Small intestine (tissue), 7 donors: ENCODE results near the gene ADGB. TPM values are rescaled to one million over a fixed set of nuclear protein-coding genes. Genes with fewer than 3 reads are reported as not detected.
A peak's percentile ranks its signal among the peaks of the same experiment; 100 is the strongest.
"Not testable (repeated sequence)": the region's sequence is repeated elsewhere in the genome, so short reads cannot be mapped to it uniquely, and the experiment has no call there.

Experiments used
- DNase-seq, 2 donors: peaks; one replicate each; pipeline versions ENCODE4 v3.0.0 to v3.0.0-alpha.2; 2013
- FAIRE-seq: peaks from 2 replicates; lab custom pipeline; 2012; peaks lifted over from hg19 to GRCh38; lab: Jason Lieb, UNC
- H3K27ac ChIP-seq, 3 donors: one replicate each; pipeline ENCODE4 v1.5.1; 2013; ENCODE audit warnings: low read length in 2 of 3, mild to moderate bottlenecking in 2 of 3, control low read depth in 1 of 3, inconsistent platforms in 1 of 3, low read depth in 1 of 3, moderate library complexity in 1 of 3
- H3K27me3 ChIP-seq, 3 donors: one replicate each; pipeline ENCODE4 v1.6.1; 2013; ENCODE audit warnings: low read length in 3 of 3, inconsistent platforms in 1 of 3; ENCODE audit not compliant: control insufficient read depth in 3 of 3, insufficient read depth in 3 of 3
- H3K36me3 ChIP-seq, 3 donors: one replicate each; pipeline ENCODE4 v1.6.1; 2013; ENCODE audit warnings: low read length in 3 of 3, inconsistent platforms in 1 of 3, low read depth in 1 of 3, mild to moderate bottlenecking in 1 of 3, moderate library complexity in 1 of 3; ENCODE audit not compliant: control insufficient read depth in 3 of 3, insufficient read depth in 2 of 3
- H3K4me1 ChIP-seq, 3 donors: one replicate each; pipeline ENCODE4 v1.6.1; 2013; ENCODE audit warnings: low read length in 2 of 3, inconsistent platforms in 1 of 3, low read depth in 1 of 3, mild to moderate bottlenecking in 1 of 3, moderate library complexity in 1 of 3; ENCODE audit not compliant: control insufficient read depth in 3 of 3, insufficient read depth in 2 of 3
- H3K4me3 ChIP-seq, 3 donors: one replicate each; pipeline ENCODE4 v1.5.1; 2013; ENCODE audit warnings: low read length in 3 of 3, control low read depth in 1 of 3, inconsistent platforms in 1 of 3, low read depth in 1 of 3, mild to moderate bottlenecking in 1 of 3, moderate library complexity in 1 of 3
- H3K9me3 ChIP-seq, 2 donors: one replicate each; pipeline ENCODE4 v1.6.1; 2013; ENCODE audit warnings: low read depth in 1 of 2, low read length in 1 of 2; ENCODE audit not compliant: control insufficient read depth in 2 of 2, insufficient read depth in 1 of 2
- WGBS, 3 donors: extraction: QIAGEN DNeasy Blood & Tissue Kit; methylation state at CpG; one replicate each; pipeline ENCODE4 v1.1.7; 2013; 5-methylcytosine and 5-hydroxymethylcytosine counted together
- polyA plus RNA-seq, 4 donors: library from polyadenylated mRNA; stranded (reverse) in 3 of 4; unstranded in 1 of 4; fragments of 200-250 nt in 3 of 4; fragments of 120-200 nt in 1 of 4; gene quantifications; one replicate each; pipeline versions ENCODE4 v1.2.1 to v1.2.3, GENCODE V29; 2013
- donor health status: healthy with polysubstance abuse.
- donor health status: control.
- donor health status: control.
- donor health status: Bipolar disorder and iron deficiency.
- donor health status: healthy.

ADGB gene
- polyA plus RNA-seq, 4 donors: under 0.01 TPM; not detected in 3

DNA sequence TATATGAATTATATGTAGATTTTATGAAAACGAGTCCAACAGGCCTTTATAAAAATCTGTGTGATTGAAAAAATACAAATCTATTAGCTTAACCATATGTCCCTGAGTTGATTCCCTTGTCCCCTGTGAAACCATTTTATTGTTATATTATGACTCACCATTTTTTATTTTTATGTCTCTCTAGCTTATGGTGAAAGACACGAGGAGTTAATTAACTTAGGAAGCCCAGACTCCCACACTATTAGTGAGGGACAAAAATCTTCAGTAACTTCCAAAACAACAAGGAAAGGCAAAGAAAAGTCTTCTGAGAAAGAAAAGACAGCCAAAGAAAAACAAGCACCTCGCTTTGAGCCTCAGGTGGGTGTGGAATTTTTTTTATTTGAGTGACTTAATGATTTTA lies 183.1 kb downstream of the ADGB start:
- WGBS, 3 donors: 65 to 80% (median 66%) methylated on average over 3 of the region's 3 CpGs

GRCh38 chr6:146785001-146785585 lies 186.3 kb downstream of the ADGB start:
- WGBS, 3 donors: 46 to 61% (median 55%) methylated on average over 5 of the region's 5 CpGs
- no peaks in the 10 kb centered on the region for H3K27me3 ChIP-seq
- no peaks in the 10 kb centered on the region for H3K36me3 ChIP-seq
- H3K27ac ChIP-seq: no peak overlapping the region
- H3K4me3 ChIP-seq: no peak overlapping the region
- FAIRE-seq (no peak), DNase-seq (peak; percentile 24 to 25)
- no peaks in the 10 kb centered on the region for H3K4me1 ChIP-seq
- H3K9me3 ChIP-seq: no peaks in the 10 kb centered on the region

More for the DNA sequence above, 183.1 kb downstream of the ADGB start:
- Histone ChIP-seq H3K9me3 (no peaks in the 10 kb centered on the region), H3K4me1 (no peaks in the 10 kb centered on the region), H3K27me3 (peaks cover 0 to 5% (median 0%) of the 10 kb centered on the region in 3 donors), H3K4me3 (no peak overlapping the region), H3K36me3 (no peaks in the 10 kb centered on the region), H3K27ac (no peak overlapping the region)
- no peak for FAIRE-seq
- no peak for DNase-seq

- Histone ChIP-seq H3K27ac (no peak overlapping the region), H3K36me3 (no peaks in the 10 kb centered on the region), H3K4me3 (no peak overlapping the region), H3K4me1 (no peaks in the 10 kb centered on the region), H3K9me3 (peaks cover 0 to 11% of the 10 kb centered on the region in 2 donors), H3K27me3 (no peaks in the 10 kb centered on the region)
- WGBS, 3 donors: 56 to 83% (median 79%) methylated on average over 5 of the region's 5 CpGs
- FAIRE-seq (no peak), DNase-seq (no peak)
Measured at GRCh38 chr6:146787876-146788508, 189.2 kb downstream of the ADGB start.

GRCh38 chr6:146790561-146791091 lies 191.9 kb downstream of the ADGB start:
- H3K27ac ChIP-seq: no peak overlapping the region
- peaks cover 0 to 14% of the 10 kb centered on the region in 2 donors for H3K9me3 ChIP-seq
- no peaks in the 10 kb centered on the region for H3K27me3 ChIP-seq
- FAIRE-seq (no peak), DNase-seq (no peak)
- no peaks in the 10 kb centered on the region for H3K36me3 ChIP-seq
- no peak overlapping the region for H3K4me3 ChIP-seq
- WGBS, 3 donors: 85 to 92% (median 85%) methylated on average over 4 of the region's 4 CpGs
- H3K4me1 ChIP-seq: no peaks in the 10 kb centered on the region

- 58 to 71% (median 63%) methylated on average over 4 of the region's 4 CpGs for WGBS, 3 donors
- H3K27me3 ChIP-seq: no peaks in the 10 kb centered on the region
- peaks cover 0 to 14% of the 10 kb centered on the region in 2 donors for H3K9me3 ChIP-seq
- FAIRE-seq (no peak), DNase-seq (no peak)
- H3K27ac ChIP-seq: no peak overlapping the region
- H3K4me1 ChIP-seq: no peaks in the 10 kb centered on the region
- no peaks in the 10 kb centered on the region for H3K36me3 ChIP-seq
- no peak overlapping the region for H3K4me3 ChIP-seq
Measured at GRCh38 chr6:146791930-146792329, 193.2 kb downstream of the ADGB start.

DNA sequence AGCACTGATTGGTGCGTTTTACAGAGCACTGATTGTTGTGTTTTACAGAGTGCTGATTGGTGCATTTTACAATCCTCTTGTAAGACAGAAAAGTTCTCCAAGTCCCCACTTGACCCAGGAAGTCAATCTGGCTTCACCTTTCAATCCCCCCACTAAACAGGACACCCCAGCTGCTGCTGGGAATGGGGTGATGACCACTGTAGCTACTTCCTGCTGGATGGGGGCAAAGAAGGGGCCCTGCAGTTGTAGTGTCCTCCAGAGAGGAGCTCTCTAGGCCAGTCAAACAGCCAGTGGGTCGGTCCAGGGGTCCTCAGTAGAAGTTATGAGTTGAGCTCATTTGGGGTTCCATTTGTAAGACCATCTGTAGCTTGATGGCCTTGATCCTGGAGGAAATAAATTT lies 194.4 kb downstream of the ADGB start:
- H3K4me3 ChIP-seq, H3K4me1 ChIP-seq, H3K36me3 ChIP-seq, H3K27me3 ChIP-seq, H3K27ac ChIP-seq, DNase-seq, FAIRE-seq: not testable (repeated sequence)
- WGBS, 3 donors: 34 to 73% (median 50%) methylated on average over 2 of the region's 2 CpGs
- H3K9me3 ChIP-seq: peaks cover 0 to 14% of the 10 kb centered on the region in 2 donors

GRCh38 chr6:146795479-146796133 lies 196.8 kb downstream of the ADGB start:
- FAIRE-seq (no peak), DNase-seq (no peak)
- Histone ChIP-seq H3K36me3 (no peaks in the 10 kb centered on the region), H3K27ac (no peak overlapping the region), H3K27me3 (no peaks in the 10 kb centered on the region), H3K4me1 (no peaks in the 10 kb centered on the region), H3K9me3 (peaks cover 0 to 14% of the 10 kb centered on the region in 2 donors), H3K4me3 (no peak overlapping the region)
- WGBS, 3 donors: 71 to 83% (median 76%) methylated on average over 1 of the region's 1 CpG

DNA sequence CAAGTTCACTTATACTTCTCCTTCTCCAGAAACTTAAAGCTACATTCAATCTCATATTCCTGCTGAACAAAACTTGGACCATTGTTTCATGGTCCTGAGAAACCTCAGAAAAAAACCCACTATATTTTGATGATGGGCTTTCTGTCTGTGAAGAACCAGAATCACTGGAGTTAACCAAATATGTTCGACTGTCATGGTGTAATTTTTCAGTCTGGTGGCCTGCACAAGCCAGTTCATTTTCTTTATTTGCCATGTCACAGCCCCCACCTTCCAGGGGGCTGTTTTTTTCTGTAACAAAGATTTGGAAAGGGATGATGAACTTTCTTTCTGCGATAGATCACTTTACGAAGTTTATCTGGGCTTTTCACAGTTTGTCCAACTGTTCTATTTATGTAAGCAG lies 204.4 kb downstream of the ADGB start:
- not testable (repeated sequence) for FAIRE-seq, H3K36me3 ChIP-seq, H3K27ac ChIP-seq, H3K4me3 ChIP-seq, DNase-seq, H3K4me1 ChIP-seq, H3K9me3 ChIP-seq, H3K27me3 ChIP-seq
- WGBS, 3 donors: 77 to 89% (median 80%) methylated on average over 3 of the region's 3 CpGs
